Left ventricle myocardium inferior (tissue), 1 donor: ENCODE data around the gene CRYM. TPM values are rescaled to one million over a fixed set of nuclear protein-coding genes. Genes with fewer than 3 reads are reported as not detected.
A peak's percentile ranks its signal among the peaks of the same experiment; 100 is the strongest.

Experiments used
- DNase-seq: peaks from one replicate; pipeline ENCODE4 v3.0.0-alpha.2; 2020
- H3K27ac ChIP-seq: fragments of 200-600 bp; replicated peaks from 2 replicates; pipeline ENCODE4 v1.8.0; 2021
- H3K27me3 ChIP-seq: fragments of 200-600 bp; 2 replicates; pipeline ENCODE4 v1.8.0; 2021; ENCODE audit warnings: low read depth
- H3K36me3 ChIP-seq: fragments of 200-600 bp; 2 replicates; pipeline ENCODE4 v1.8.0; 2021
- H3K4me1 ChIP-seq: fragments of 200-600 bp; 2 replicates; pipeline ENCODE4 v1.8.0; 2021
- H3K4me3 ChIP-seq: fragments of 200-600 bp; 2 replicates; pipeline ENCODE4 v1.8.0; 2021; ENCODE audit warnings: mild to moderate bottlenecking, moderate library complexity
- H3K9me3 ChIP-seq: fragments of 200-600 bp; replicated peaks from 2 replicates; pipeline ENCODE4 v1.8.0; 2021
- intact Hi-C: fragments of 100-400 bp; cut with micrococcal nuclease; formaldehyde crosslinking; loops from one replicate; pipeline ENCODE4 v1.11.0; 2022
- total RNA-seq: library from RNA; stranded (reverse); fragmentation: NEBNext Ultra II Directional; extraction: Animal tissue kit (Norgen Biotek cat#: 25700); gene quantifications from one replicate; pipeline ENCODE4 v1.2.1, GENCODE V29; 2021
- TF ChIP-seq, protein P1 (sequence below): fragments of 200-600 bp; IDR thresholded peaks from 2 replicates; pipeline ENCODE4 v1.8.0; 2021; ENCODE audit warnings: antibody characterized with exemption, mild to moderate bottlenecking, borderline replicate concordance
- donor health status: DM: no; HTN: yes; CAD: no; lungs with severe emphysema.

CRYM gene
- total RNA-seq, 1 donor from 2014 or later: 147 TPM

DNA sequence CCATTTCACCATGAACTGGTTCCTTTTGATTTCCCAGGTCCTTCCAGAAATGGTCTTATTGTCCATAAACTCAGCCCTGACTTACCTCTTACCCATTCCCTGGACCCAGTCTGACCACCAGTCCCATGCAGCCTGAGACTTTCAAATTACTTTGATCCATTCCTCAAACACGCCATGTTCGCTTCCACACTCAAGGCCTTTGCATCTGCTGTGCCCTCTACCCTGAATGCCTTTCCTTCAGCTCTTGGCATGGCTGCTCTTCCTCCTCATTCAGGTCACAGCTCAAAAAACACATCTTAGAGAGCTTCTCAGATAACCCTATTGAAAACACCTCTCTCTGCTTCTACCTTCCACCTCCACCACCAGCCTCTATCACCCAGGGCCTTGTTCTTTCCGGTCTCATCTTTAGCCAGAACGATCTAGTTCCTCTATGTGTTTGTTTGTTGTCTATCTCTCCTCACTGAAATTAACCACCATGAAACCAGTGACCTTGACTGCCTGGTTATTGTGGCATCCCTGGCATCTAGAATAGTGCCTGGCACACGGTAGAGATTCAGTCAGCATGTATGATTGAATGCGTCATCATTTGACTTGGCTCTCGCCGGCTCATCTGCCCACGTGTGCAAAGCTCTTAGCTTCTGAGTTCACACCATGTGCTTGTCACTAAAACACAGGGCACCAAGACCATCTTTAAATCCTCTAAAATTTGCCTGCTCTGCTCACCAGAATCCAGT, 12.8 kb downstream of the CRYM start:
- Histone ChIP-seq H3K27ac (peak overlapping the region; percentile 90), H3K4me3 (no peak overlapping the region), H3K27me3 (no peaks in the 10 kb centered on the region), H3K4me1 (peaks cover 71% of the 10 kb centered on the region), H3K36me3 (peaks cover 20% of the 10 kb centered on the region), H3K9me3 (no peaks in the 10 kb centered on the region)
- TF ChIP-seq, protein P1, sequence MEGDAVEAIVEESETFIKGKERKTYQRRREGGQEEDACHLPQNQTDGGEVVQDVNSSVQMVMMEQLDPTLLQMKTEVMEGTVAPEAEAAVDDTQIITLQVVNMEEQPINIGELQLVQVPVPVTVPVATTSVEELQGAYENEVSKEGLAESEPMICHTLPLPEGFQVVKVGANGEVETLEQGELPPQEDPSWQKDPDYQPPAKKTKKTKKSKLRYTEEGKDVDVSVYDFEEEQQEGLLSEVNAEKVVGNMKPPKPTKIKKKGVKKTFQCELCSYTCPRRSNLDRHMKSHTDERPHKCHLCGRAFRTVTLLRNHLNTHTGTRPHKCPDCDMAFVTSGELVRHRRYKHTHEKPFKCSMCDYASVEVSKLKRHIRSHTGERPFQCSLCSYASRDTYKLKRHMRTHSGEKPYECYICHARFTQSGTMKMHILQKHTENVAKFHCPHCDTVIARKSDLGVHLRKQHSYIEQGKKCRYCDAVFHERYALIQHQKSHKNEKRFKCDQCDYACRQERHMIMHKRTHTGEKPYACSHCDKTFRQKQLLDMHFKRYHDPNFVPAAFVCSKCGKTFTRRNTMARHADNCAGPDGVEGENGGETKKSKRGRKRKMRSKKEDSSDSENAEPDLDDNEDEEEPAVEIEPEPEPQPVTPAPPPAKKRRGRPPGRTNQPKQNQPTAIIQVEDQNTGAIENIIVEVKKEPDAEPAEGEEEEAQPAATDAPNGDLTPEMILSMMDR: no peak
- peak; percentile 48 for DNase-seq
- intact Hi-C loops: no loop called here

GRCh38 chr16:21264571-21265036, 13.5 kb downstream of the CRYM start:
- no peak for DNase-seq
- TF ChIP-seq, protein P1: no peak
- intact Hi-C loops: no loop called here
- H3K4me3 ChIP-seq: no peak overlapping the region
- H3K27me3 ChIP-seq: no peaks in the 10 kb centered on the region
- peak overlapping the region; percentile 90 for H3K27ac ChIP-seq
- peaks cover 71% of the 10 kb centered on the region for H3K4me1 ChIP-seq
- peaks cover 20% of the 10 kb centered on the region for H3K36me3 ChIP-seq
- no peaks in the 10 kb centered on the region for H3K9me3 ChIP-seq

DNA sequence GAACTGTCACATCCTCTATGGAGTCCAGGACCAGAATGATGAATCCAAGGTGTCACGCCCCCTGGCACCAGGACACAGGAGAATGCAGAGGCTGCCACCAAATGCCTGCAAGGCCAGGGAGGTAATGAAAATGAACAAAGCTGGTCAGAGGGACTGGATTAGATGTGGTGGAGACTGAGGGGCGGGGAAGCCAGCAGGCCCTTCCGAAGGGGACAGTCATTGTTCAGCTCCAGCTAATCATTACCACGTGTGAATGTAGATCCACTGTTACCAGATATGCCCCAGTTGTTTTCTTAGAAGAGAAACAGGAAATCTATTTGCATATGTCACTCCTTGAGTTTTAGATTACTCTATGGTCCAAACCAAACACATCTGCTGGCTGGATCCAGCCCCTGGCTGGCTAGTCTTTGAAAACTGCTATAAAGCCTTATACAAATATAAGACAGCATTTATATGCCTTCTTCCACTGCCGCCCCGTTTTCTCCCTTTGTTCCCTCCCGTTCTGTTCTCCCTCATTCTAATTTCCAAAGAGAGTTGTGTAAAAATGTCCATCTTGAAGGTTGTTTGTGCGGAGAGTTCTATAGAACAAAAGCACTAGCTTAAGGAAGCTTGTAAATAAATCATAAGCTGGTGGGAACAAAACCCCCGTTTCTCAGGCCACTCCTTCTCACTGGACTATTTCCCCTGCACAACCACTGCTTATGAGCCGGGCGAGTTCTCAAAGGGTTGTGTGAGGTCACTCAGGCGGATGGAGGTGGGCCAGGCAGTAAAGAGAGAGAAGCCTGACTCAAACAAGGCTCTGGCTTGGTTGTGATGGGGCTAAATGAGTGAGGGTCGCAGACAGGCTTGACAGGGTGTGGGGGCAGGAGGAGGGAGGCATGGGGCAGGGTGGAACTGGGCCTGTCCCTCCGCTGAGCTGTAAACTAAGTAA, 14.2 kb downstream of the CRYM start:
- TF ChIP-seq, protein P1: no peak
- DNase-seq: peak; percentile 42
- Histone ChIP-seq H3K4me1 (peaks cover 71% of the 10 kb centered on the region), H3K4me3 (no peak overlapping the region), H3K27ac (peak overlapping the region; percentile 90), H3K36me3 (peaks cover 20% of the 10 kb centered on the region), H3K9me3 (no peaks in the 10 kb centered on the region), H3K27me3 (no peaks in the 10 kb centered on the region)
- intact Hi-C loops: no loop called here

- intact Hi-C loops: no loop called here
- Histone ChIP-seq H3K27me3 (no peaks in the 10 kb centered on the region), H3K27ac (peak overlapping the region; percentile 90)
These were observed 15.1 kb downstream of the CRYM start for GRCh38 chr16:21262779-21263639.

More at GRCh38 chr16:21262779-21263639, 15.1 kb downstream of the CRYM start:
- no peak for DNase-seq
- Histone ChIP-seq H3K36me3 (peaks cover 20% of the 10 kb centered on the region), H3K4me1 (peaks cover 69% of the 10 kb centered on the region), H3K4me3 (no peak overlapping the region), H3K9me3 (no peaks in the 10 kb centered on the region)
- TF ChIP-seq, protein P1: no peak
